Right lobe of liver (tissue), 4 donors: Measurements from ENCODE around the gene KLF17.

Experiments
- POLR2A ChIP-seq: fragments of 450-650 bp; IDR thresholded peaks from one replicate; pipeline ENCODE4 v1.6.1; 2017; ENCODE audit warnings: antibody characterized with exemption, mild to moderate bottlenecking
- TF ChIP-seq, protein P1 (sequence below), 4 donors: fragments of 200-600 bp in 3 of 4; fragments of 450-650 bp in 1 of 4; IDR thresholded peaks; one replicate each; pipeline versions ENCODE4 v1.5.1 to v1.8.0; 2016 to 2022; ENCODE audit warnings: antibody characterized with exemption in 4 of 4, mild to moderate bottlenecking in 2 of 4
- donor health status: DM: no; HTN: no; CAD: no.
- donor health status: DM: no; HTN: no; CAD: no.
- donor health status: DM: no; HTN: yes; CAD: no.

DNA sequence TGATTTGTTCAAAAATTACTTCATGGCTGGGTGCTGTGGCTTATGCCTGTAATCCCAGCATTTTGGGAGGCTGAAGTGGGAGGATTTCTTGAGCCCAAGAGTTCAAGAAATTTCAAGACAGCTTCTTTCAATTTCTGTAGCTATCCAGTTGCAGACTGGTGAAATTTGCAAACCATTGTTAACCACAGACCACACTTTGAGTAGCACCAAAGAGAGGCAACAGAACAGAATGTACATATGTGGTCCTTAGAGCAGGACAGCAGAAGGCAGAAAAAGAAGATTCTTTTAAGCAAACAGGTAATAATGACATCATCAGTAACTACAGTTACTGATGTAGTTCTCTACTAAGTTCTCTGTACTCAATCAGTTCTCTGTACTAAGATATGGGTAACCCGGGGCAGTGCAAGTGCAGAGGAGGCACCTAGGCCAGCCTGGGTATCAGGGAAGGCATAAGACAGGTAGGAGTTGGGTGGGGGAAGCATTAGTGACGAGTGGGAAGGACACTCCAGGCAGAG lies 5.5 kb upstream of the KLF17 start:
- TF ChIP-seq, protein P1, sequence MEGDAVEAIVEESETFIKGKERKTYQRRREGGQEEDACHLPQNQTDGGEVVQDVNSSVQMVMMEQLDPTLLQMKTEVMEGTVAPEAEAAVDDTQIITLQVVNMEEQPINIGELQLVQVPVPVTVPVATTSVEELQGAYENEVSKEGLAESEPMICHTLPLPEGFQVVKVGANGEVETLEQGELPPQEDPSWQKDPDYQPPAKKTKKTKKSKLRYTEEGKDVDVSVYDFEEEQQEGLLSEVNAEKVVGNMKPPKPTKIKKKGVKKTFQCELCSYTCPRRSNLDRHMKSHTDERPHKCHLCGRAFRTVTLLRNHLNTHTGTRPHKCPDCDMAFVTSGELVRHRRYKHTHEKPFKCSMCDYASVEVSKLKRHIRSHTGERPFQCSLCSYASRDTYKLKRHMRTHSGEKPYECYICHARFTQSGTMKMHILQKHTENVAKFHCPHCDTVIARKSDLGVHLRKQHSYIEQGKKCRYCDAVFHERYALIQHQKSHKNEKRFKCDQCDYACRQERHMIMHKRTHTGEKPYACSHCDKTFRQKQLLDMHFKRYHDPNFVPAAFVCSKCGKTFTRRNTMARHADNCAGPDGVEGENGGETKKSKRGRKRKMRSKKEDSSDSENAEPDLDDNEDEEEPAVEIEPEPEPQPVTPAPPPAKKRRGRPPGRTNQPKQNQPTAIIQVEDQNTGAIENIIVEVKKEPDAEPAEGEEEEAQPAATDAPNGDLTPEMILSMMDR (IDR thresholded peaks at IDR 0.05) = no peak
- no peak for TF ChIP-seq POLR2A
